Peyer's patch (tissue), 4 donors: ENCODE data around the gene OTOP3. TPM values are rescaled to one million over a fixed set of nuclear protein-coding genes. Genes with fewer than 3 reads are reported as not detected.

Source experiments
- DNase-seq, 3 donors: peaks; one replicate each; pipeline ENCODE4 v3.0.0-alpha.2; 2017 to 2019
- H3K27ac ChIP-seq, 4 donors: fragments of 200-600 bp; sonication (generic); one replicate each; pipeline ENCODE4 v1.5.1; 2016 to 2019
- H3K27me3 ChIP-seq, 2 donors: fragments of 200-600 bp; sonication (generic); one replicate each; pipeline ENCODE4 v1.5.1; 2019
- H3K36me3 ChIP-seq, 3 donors: fragments of 200-600 bp; sonication (generic); one replicate each; pipeline ENCODE4 v1.5.1; 2016 to 2019
- H3K4me1 ChIP-seq, 4 donors: fragments of 200-600 bp; sonication (generic); one replicate each; pipeline ENCODE4 v1.5.1; 2016 to 2019
- H3K4me3 ChIP-seq, 4 donors: fragments of 200-600 bp; sonication (generic); 1 replicate in 3 of 4; 2 replicates in 1 of 4; pipeline ENCODE4 v1.5.1; 2016 to 2019; ENCODE audit warnings: mild to moderate bottlenecking in 1 of 4
- H3K9me3 ChIP-seq, 4 donors: fragments of 200-600 bp; sonication (generic); one replicate each; pipeline ENCODE4 v1.5.1; 2016 to 2019; ENCODE audit warnings: mild to moderate bottlenecking in 1 of 4
- CTCF ChIP-seq, 6 experiments: fragments of 450-650 bp in 4 of 6; fragments of 200-600 bp in 2 of 6; sonication (generic) in 1 of 6; IDR thresholded peaks; one replicate each; pipeline ENCODE4 v1.5.1; 2017 to 2019; ENCODE audit warnings: antibody characterized with exemption in 6 of 6, mild to moderate bottlenecking in 3 of 6, moderate library complexity in 1 of 6
- POLR2A ChIP-seq, 2 donors: fragments of 450-650 bp; IDR thresholded peaks; one replicate each; pipeline ENCODE4 v1.5.1; 2017; ENCODE audit warnings: antibody characterized with exemption in 2 of 2, mild to moderate bottlenecking in 2 of 2, moderate library complexity in 2 of 2
- total RNA-seq, 4 donors: library from RNA; depleted of rRNA; stranded (reverse); fragments of >200 nt; gene quantifications; one replicate each; pipeline ENCODE4 v1.1.0, GENCODE V29; 2016

The OTOP3 gene
- total RNA-seq, 4 donors from 2014 or later, result 5.2 to 9.3 (median 8.5) TPM; not detected in 1

DNA sequence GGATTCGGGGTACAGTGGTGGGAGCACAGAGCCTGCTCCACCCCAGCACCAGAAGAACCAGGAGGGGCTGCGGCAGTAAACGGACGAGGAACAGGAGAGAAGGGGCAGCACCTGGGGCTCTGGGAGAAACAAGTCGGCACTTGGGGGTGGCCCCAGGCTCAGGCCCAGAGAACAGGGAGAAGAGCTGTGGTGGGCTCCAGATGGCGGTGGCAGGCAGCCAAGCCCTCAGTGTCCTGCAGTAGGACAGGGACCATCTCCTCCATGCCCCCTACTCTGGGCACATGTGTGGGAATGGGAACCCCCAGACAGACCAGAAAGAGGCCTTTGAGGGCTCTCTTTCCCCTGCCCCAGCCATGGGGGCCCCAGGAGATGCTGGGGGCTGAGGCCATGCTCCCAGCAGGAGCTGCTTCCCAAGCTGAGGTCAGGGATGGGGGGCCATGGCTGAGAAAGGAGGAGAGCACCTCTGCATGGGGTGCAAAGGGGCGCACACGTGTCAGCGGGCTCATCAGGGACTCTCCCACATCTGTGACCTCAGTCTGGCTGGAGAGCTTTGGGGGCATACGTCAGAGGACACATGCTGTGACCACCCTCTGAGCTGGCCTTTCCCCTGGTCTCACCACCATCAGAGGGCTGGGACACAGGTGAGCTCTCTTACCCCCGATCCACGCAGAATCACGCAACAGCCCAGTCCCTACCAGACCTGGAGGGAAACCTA, 19.4 kb upstream of the OTOP3 start:
- no peak overlapping the region for H3K27ac ChIP-seq
- no peak overlapping the region for H3K4me3 ChIP-seq
- H3K4me1 ChIP-seq, result no peaks in the 10 kb centered on the region
- TF ChIP-seq CTCF (IDR thresholded peaks at IDR 0.05), result no peak
- no peak for TF ChIP-seq POLR2A (IDR thresholded peaks at IDR 0.05)
- no peaks in the 10 kb centered on the region for H3K27me3 ChIP-seq
- no peaks in the 10 kb centered on the region for H3K9me3 ChIP-seq
- no peaks in the 10 kb centered on the region for H3K36me3 ChIP-seq
- DNase-seq, result no peak

GRCh38 chr17:74916851-74917199, 18.9 kb upstream of the OTOP3 start:
- no peaks in the 10 kb centered on the region for H3K4me1 ChIP-seq
- H3K9me3 ChIP-seq, result no peaks in the 10 kb centered on the region
- DNase-seq, result no peak
- no peaks in the 10 kb centered on the region for H3K27me3 ChIP-seq
- no peak overlapping the region for H3K4me3 ChIP-seq
- H3K27ac ChIP-seq, result no peak overlapping the region
- no peak for TF ChIP-seq POLR2A (IDR thresholded peaks at IDR 0.05)
- TF ChIP-seq CTCF (IDR thresholded peaks at IDR 0.05), result no peak
- no peaks in the 10 kb centered on the region for H3K36me3 ChIP-seq

- Histone ChIP-seq H3K27me3 (no peaks in the 10 kb centered on the region), H3K4me1 (no peaks in the 10 kb centered on the region), H3K27ac (no peak overlapping the region), H3K4me3 (no peak overlapping the region), H3K9me3 (no peaks in the 10 kb centered on the region), H3K36me3 (no peaks in the 10 kb centered on the region)
- DNase-seq, result no peak
- no peak for TF ChIP-seq POLR2A (IDR thresholded peaks at IDR 0.05)
- no peak for TF ChIP-seq CTCF (IDR thresholded peaks at IDR 0.05)
Observed at GRCh38 chr17:74917430-74917829, 18.3 kb upstream of the OTOP3 start.

DNA sequence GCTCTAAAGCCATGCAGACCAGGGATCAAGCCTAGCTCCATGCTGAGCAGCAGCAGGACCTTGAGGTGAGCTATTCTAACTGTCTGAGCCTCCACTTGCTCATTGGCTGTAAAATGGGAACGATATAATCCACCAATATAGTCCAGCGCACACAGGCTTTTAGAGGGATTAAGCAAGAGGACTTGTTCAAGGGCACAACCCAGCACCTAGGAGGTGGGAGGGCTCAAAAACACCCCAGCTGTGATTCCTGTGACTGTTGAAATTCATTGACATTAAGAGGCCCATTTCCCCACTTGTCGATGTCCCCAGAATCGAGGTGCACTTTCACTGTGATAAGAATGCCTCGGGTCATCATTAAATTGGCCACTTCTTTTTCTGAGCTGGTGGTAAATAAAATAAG, 16.8 kb upstream of the OTOP3 start:
- no peak for DNase-seq
- TF ChIP-seq CTCF (IDR thresholded peaks at IDR 0.05) (no peak), POLR2A (IDR thresholded peaks at IDR 0.05) (no peak)
- no peaks in the 10 kb centered on the region for H3K9me3 ChIP-seq
- peaks cover 4 to 14% (median 13%) of the 10 kb centered on the region in 4 donors for H3K4me1 ChIP-seq
- peaks cover 0 to 12% of the 10 kb centered on the region in 2 donors for H3K27me3 ChIP-seq
- no peak overlapping the region for H3K4me3 ChIP-seq
- no peaks in the 10 kb centered on the region for H3K36me3 ChIP-seq
- no peak overlapping the region for H3K27ac ChIP-seq

DNA sequence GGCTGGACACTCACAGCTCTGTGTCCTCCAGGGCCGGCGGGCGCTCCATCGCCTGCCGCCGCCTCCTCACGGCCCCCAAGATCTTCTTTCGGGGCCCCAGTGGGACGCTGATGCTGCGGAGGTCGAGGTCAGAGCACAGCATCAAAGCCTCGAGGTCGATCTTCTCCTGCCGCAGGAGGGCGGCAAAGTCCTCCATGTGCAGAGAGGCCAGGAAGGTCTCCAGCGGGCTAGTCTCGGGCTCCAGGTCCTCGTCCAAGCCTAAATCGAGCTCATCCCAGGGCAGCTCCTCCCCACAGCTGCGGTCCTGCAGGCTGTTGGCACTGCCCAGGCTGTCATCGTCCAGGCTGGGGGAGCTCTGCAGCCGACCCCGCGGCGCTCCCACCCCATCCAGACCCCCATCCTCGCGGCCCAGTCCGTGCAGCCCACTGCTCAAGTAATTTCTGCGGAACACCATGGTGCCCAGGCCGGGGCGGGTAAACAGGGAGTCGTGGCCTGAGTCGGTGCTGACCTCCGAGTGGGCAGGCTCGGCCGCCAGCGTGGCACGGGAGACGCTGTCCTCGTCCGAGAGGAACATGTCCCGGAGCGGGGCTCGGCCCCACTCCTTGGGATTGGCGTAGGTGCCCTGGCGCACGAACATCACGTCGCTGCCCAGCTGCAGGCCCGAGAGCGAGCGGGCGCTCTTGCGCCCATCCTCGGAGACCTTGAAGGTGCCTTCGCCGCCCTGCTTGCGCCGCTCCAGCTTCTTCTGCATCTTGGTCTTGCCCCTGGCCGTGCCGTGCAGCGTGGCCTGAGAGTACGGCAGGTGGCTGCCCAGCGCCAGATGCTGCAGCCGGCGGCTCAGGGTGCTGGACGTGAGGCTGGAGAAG, 16.0 kb upstream of the OTOP3 start:
- no peak for DNase-seq
- peaks cover 0 to 20% of the 10 kb centered on the region in 2 donors for H3K27me3 ChIP-seq
- H3K36me3 ChIP-seq, result no peaks in the 10 kb centered on the region
- peak in 3 of 6 experiments; percentile 29 to 32 (median 32) for TF ChIP-seq CTCF (IDR thresholded peaks at IDR 0.05)
- no peak for TF ChIP-seq POLR2A (IDR thresholded peaks at IDR 0.05)
- H3K4me1 ChIP-seq, result peaks cover 4 to 22% (median 18%) of the 10 kb centered on the region in 4 donors
- H3K4me3 ChIP-seq, result no peak overlapping the region
- H3K9me3 ChIP-seq, result no peaks in the 10 kb centered on the region
- H3K27ac ChIP-seq, result no peak overlapping the region
